ENCODE measurements around the gene S100G.
"Not testable (repeated sequence)": the region's sequence is repeated elsewhere in the genome, so short reads cannot be mapped to it uniquely, and the experiment has no call there.

The S100G gene

DNA sequence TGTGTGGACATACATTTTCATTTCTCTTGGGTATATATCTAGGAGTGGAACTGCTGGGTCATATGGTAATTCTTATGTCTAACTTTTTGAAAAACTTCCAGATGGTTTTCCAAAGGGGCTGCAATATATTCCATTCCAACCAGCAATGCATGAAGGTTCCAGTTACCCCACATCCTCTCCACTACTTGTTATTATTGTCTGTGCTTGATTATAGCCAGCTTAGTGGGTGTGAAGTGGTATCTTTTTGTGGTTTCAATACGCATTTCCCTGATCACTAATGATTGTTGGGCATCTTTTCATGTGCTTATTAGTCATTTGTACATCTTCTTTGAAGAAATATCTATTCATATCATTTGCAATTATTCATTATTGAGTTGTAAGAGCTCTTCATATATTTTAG lies 31.5 kb upstream of the S100G start:
- H3K9me3 ChIP-seq (ENCODE audit: control insufficient read depth, low read length), result no peaks in the 10 kb centered on the region
- H3K4me3 ChIP-seq (ENCODE audit: insufficient read depth, low read depth, low read length, poor library complexity, severe bottlenecking), result no peak overlapping the region
- H3K36me3 ChIP-seq (ENCODE audit: control insufficient read depth, insufficient read depth, low read length), result no peaks in the 10 kb centered on the region
- H3K27ac ChIP-seq (ENCODE audit: insufficient read depth, low read length, poor library complexity, severe bottlenecking), result no peak overlapping the region
- no peak for DNase-seq
- H3K4me1 ChIP-seq (ENCODE audit: control insufficient read depth, insufficient read depth, low read length, poor library complexity, severe bottlenecking), result no peaks in the 10 kb centered on the region
- H3K27me3 ChIP-seq (replicated peaks; ENCODE audit: control insufficient read depth, insufficient read depth, low read length, poor library complexity, severe bottlenecking), result no peaks in the 10 kb centered on the region

DNA sequence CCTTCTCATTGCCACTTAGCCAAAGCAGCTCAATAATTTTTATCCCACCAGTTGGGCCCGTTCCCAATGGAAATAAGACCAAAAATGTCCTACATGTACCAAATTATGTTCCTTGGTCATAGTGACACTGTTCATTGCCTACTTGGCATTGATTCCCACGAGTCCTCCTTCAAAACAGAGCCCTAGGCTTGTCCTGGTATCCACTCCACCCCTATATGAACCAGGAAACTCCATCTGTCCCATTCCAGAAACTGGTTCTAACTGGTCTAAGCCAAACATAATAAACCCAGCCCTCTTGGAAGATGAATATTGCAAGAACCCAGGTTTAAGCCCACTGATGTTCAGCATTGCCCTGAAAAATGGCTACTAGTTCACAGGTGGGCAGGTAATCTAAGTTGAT lies 30.9 kb upstream of the S100G start:
- no peaks in the 10 kb centered on the region for H3K9me3 ChIP-seq (ENCODE audit: control insufficient read depth, low read length)
- H3K27ac ChIP-seq (ENCODE audit: insufficient read depth, low read length, poor library complexity, severe bottlenecking), result no peak overlapping the region
- no peaks in the 10 kb centered on the region for H3K4me1 ChIP-seq (ENCODE audit: control insufficient read depth, insufficient read depth, low read length, poor library complexity, severe bottlenecking)
- DNase-seq, result no peak
- H3K4me3 ChIP-seq (ENCODE audit: insufficient read depth, low read depth, low read length, poor library complexity, severe bottlenecking), result no peak overlapping the region
- no peaks in the 10 kb centered on the region for H3K27me3 ChIP-seq (replicated peaks; ENCODE audit: control insufficient read depth, insufficient read depth, low read length, poor library complexity, severe bottlenecking)
- H3K36me3 ChIP-seq (ENCODE audit: control insufficient read depth, insufficient read depth, low read length), result no peaks in the 10 kb centered on the region

DNA sequence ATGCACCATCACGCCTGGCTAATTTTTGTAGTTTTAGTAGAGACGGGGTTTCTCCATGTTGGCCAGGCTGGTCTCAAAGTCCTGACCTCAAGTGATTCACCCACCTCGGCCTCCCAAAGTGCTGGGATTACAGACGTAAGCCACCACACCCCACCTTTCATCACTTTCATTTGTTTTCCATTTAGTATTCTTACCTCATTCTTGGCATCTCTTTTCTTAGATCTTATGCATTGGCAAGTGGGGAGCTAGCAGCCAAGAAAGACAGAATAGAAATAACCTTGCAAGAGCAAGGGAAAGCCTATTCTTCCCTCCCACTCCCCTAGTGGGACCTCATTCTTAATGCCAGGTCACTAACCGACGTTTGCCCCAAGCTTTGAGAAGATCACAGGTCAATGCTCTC lies 21.4 kb upstream of the S100G start:
- not testable (repeated sequence) for H3K9me3 ChIP-seq (ENCODE audit: control insufficient read depth, low read length); H3K27me3 ChIP-seq (replicated peaks; ENCODE audit: control insufficient read depth, insufficient read depth, low read length, poor library complexity, severe bottlenecking)

DNA sequence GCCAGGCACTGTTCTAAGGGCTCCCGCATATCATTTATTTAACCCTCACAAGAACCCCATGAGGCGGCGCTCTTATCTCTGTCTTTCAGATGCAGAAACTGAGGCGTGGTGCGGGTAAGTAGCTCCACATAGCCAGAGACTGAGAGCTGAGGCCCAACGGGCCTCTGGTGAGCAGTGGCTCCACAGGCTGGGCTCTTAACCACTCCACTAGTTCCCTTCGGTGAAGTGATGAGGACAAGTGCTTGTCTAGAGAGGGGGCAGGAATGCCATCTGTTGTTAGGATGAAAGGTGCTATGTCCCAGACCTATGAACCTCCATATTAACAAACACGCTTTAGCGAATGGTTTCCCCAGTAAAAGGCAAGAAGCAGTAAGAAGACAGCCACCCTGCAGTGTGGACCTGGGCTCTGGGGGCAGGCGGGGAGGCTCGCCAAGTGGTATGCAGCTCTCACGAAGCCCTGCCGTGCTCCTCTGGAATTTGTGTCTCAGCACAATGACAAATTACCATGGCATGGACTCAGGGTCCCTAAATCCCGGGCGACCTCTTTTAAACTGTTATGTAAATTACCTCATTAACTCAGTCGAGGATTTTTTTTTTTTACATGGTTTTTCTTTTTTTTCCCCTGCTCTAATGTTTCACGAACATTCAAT lies 20.9 kb upstream of the S100G start:
- H3K4me3 ChIP-seq (ENCODE audit: insufficient read depth, low read depth, low read length, poor library complexity, severe bottlenecking), result no peak overlapping the region
- H3K27ac ChIP-seq (ENCODE audit: insufficient read depth, low read length, poor library complexity, severe bottlenecking), result no peak overlapping the region
- H3K36me3 ChIP-seq (ENCODE audit: control insufficient read depth, insufficient read depth, low read length), result no peaks in the 10 kb centered on the region
- no peaks in the 10 kb centered on the region for H3K27me3 ChIP-seq (replicated peaks; ENCODE audit: control insufficient read depth, insufficient read depth, low read length, poor library complexity, severe bottlenecking)
- H3K4me1 ChIP-seq (ENCODE audit: control insufficient read depth, insufficient read depth, low read length, poor library complexity, severe bottlenecking), result no peaks in the 10 kb centered on the region
- no peaks in the 10 kb centered on the region for H3K9me3 ChIP-seq (ENCODE audit: control insufficient read depth, low read length)
- no peak for DNase-seq

More for the DNA sequence above, 21.4 kb upstream of the S100G start:
- not testable (repeated sequence) for DNase-seq; H3K4me3 ChIP-seq (ENCODE audit: insufficient read depth, low read depth, low read length, poor library complexity, severe bottlenecking); H3K27ac ChIP-seq (ENCODE audit: insufficient read depth, low read length, poor library complexity, severe bottlenecking); H3K36me3 ChIP-seq (ENCODE audit: control insufficient read depth, insufficient read depth, low read length); H3K4me1 ChIP-seq (ENCODE audit: control insufficient read depth, insufficient read depth, low read length, poor library complexity, severe bottlenecking)

DNA sequence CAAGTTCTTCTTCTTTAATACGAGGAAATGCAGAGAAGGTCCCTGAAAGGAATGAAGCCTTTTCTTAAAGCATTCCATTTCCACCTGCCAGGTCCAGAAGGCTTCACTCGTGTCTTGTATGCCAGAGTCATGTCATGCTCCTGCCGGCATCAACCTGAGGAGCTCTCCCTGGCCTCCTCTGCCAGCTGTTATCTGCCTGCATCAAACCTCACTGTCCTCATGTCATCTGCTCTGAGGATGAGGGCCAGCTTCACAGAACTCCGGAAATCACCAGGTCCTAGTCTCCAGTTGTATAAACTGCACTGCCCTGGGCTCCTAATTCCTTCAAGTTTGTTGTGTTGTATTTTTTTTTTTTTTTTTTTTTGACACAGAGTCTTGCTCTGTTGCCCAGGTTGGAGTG lies 20.0 kb upstream of the S100G start:
- Histone ChIP-seq H3K4me1 (ENCODE audit: control insufficient read depth, insufficient read depth, low read length, poor library complexity, severe bottlenecking) (no peaks in the 10 kb centered on the region), H3K9me3 (ENCODE audit: control insufficient read depth, low read length) (no peaks in the 10 kb centered on the region), H3K4me3 (ENCODE audit: insufficient read depth, low read depth, low read length, poor library complexity, severe bottlenecking) (no peak overlapping the region), H3K27me3 (replicated peaks; ENCODE audit: control insufficient read depth, insufficient read depth, low read length, poor library complexity, severe bottlenecking) (no peaks in the 10 kb centered on the region), H3K27ac (ENCODE audit: insufficient read depth, low read length, poor library complexity, severe bottlenecking) (no peak overlapping the region), H3K36me3 (ENCODE audit: control insufficient read depth, insufficient read depth, low read length) (no peaks in the 10 kb centered on the region)
- DNase-seq, result no peak

DNA sequence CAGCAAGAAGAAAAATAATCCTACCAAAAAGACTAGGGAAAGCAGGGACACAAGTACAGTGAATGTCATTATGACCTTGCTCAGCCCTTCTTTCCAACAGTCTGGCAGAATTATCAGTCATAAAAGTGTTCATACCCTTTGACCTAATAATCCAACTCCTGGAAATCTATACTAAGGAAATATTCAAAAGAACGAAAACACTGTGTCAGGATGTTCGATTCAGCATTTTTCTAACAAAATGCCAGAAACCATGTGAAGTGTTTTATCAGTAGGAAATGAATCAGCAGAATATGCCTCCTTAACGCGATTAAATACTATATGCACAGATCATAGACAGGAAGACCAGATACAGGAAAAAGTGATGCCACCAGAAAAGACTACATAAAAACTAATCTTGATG lies 16.2 kb upstream of the S100G start:
- no peaks in the 10 kb centered on the region for H3K36me3 ChIP-seq (ENCODE audit: control insufficient read depth, insufficient read depth, low read length)
- H3K27me3 ChIP-seq (replicated peaks; ENCODE audit: control insufficient read depth, insufficient read depth, low read length, poor library complexity, severe bottlenecking), result no peaks in the 10 kb centered on the region
- H3K4me3 ChIP-seq (ENCODE audit: insufficient read depth, low read depth, low read length, poor library complexity, severe bottlenecking), result no peak overlapping the region
- no peaks in the 10 kb centered on the region for H3K4me1 ChIP-seq (ENCODE audit: control insufficient read depth, insufficient read depth, low read length, poor library complexity, severe bottlenecking)
- no peak overlapping the region for H3K27ac ChIP-seq (ENCODE audit: insufficient read depth, low read length, poor library complexity, severe bottlenecking)
- H3K9me3 ChIP-seq (ENCODE audit: control insufficient read depth, low read length), result no peaks in the 10 kb centered on the region
- no peak for DNase-seq

DNA sequence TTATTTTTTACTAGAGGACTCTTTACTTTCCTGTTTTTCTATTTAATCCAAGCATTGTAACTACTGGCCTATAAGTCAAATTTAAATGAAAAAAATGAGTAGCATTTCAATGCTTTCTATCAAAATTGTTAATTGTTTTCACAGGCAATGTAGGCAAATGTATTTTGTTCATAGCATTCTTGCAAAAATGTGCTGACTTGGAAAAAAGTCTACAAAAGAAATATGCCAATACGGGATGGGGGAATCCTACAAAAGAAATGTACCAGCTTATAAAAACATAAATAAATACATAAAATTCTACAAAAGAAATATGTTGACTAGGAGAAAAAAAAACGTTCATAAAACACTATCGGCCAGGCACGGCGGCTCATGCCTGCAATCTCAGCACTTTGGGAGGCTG lies 14.9 kb upstream of the S100G start:
- no peak overlapping the region for H3K27ac ChIP-seq (ENCODE audit: insufficient read depth, low read length, poor library complexity, severe bottlenecking)
- H3K4me3 ChIP-seq (ENCODE audit: insufficient read depth, low read depth, low read length, poor library complexity, severe bottlenecking), result no peak overlapping the region
- no peak for DNase-seq
- H3K4me1 ChIP-seq (ENCODE audit: control insufficient read depth, insufficient read depth, low read length, poor library complexity, severe bottlenecking), result no peaks in the 10 kb centered on the region
- no peaks in the 10 kb centered on the region for H3K36me3 ChIP-seq (ENCODE audit: control insufficient read depth, insufficient read depth, low read length)
- no peaks in the 10 kb centered on the region for H3K27me3 ChIP-seq (replicated peaks; ENCODE audit: control insufficient read depth, insufficient read depth, low read length, poor library complexity, severe bottlenecking)
- H3K9me3 ChIP-seq (ENCODE audit: control insufficient read depth, low read length), result no peaks in the 10 kb centered on the region

DNA sequence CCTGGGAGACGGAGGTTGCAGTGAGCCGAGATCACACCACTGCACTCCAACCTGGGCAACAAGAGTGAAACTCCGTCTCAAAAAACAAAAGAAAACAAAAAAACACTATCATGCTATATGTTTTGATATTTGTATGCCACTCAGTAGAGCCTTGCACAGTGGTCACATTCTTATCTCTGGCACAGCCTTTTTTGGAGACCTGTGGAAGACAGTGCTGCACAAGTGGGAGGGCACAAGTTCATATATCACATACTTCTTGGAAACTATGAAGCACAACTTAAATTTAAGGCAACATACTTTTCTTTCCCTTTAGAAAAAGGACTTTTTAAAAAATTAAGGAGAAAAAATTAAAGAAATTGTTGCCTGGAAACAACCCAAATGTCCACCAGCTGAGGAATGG lies 14.4 kb upstream of the S100G start:
- Histone ChIP-seq H3K27ac (ENCODE audit: insufficient read depth, low read length, poor library complexity, severe bottlenecking) (no peak overlapping the region), H3K27me3 (replicated peaks; ENCODE audit: control insufficient read depth, insufficient read depth, low read length, poor library complexity, severe bottlenecking) (no peaks in the 10 kb centered on the region), H3K4me3 (ENCODE audit: insufficient read depth, low read depth, low read length, poor library complexity, severe bottlenecking) (no peak overlapping the region), H3K9me3 (ENCODE audit: control insufficient read depth, low read length) (no peaks in the 10 kb centered on the region), H3K4me1 (ENCODE audit: control insufficient read depth, insufficient read depth, low read length, poor library complexity, severe bottlenecking) (no peaks in the 10 kb centered on the region), H3K36me3 (ENCODE audit: control insufficient read depth, insufficient read depth, low read length) (no peaks in the 10 kb centered on the region)
- no peak for DNase-seq

DNA sequence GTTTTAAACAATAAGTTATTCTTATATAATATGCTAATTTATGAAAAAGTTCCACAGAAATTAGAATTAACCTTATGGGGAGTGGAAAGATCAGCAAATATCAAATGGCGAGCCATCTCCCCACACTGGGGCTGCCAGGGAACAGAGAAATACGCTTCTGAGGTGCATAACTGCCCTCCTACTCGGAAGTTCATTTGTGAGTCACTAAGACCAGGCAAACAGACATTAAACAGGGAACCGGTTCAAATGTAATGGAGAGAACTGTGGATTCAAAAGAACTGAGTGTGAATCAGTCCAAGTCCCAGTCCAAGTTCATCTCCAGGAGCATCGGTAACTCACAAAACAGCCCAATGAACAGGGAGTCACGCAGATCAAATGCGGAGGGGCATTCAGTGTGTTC lies 11.4 kb upstream of the S100G start:
- no peaks in the 10 kb centered on the region for H3K4me1 ChIP-seq (ENCODE audit: control insufficient read depth, insufficient read depth, low read length, poor library complexity, severe bottlenecking)

DNA sequence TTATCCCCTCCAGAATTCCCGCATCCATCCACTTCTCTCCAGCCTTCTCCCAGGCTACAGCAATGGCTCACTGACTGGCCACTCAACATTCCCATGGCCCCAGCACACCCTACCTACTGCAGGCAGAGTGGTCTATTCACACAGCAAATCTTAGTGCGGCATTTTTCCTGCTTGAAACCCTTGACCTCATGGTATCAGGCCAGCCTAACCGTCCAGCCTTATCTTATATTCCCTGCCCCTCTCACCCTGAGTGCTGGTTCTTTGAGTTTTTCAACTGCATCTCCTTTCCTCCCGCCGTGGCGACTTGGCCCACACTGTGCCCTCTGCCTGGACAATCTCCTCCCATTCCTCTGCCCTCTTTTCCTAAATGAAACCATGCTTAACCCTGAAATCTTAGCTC lies 10.0 kb upstream of the S100G start:
- Histone ChIP-seq H3K27me3 (replicated peaks; ENCODE audit: control insufficient read depth, insufficient read depth, low read length, poor library complexity, severe bottlenecking) (no peaks in the 10 kb centered on the region), H3K4me3 (ENCODE audit: insufficient read depth, low read depth, low read length, poor library complexity, severe bottlenecking) (no peak overlapping the region), H3K36me3 (ENCODE audit: control insufficient read depth, insufficient read depth, low read length) (no peaks in the 10 kb centered on the region), H3K4me1 (ENCODE audit: control insufficient read depth, insufficient read depth, low read length, poor library complexity, severe bottlenecking) (no peaks in the 10 kb centered on the region), H3K27ac (ENCODE audit: insufficient read depth, low read length, poor library complexity, severe bottlenecking) (no peak overlapping the region), H3K9me3 (ENCODE audit: control insufficient read depth, low read length) (no peaks in the 10 kb centered on the region)
- no peak for DNase-seq

More for the DNA sequence above, 11.4 kb upstream of the S100G start:
- Histone ChIP-seq H3K27ac (ENCODE audit: insufficient read depth, low read length, poor library complexity, severe bottlenecking) (no peak overlapping the region), H3K9me3 (ENCODE audit: control insufficient read depth, low read length) (no peaks in the 10 kb centered on the region), H3K4me3 (ENCODE audit: insufficient read depth, low read depth, low read length, poor library complexity, severe bottlenecking) (no peak overlapping the region), H3K27me3 (replicated peaks; ENCODE audit: control insufficient read depth, insufficient read depth, low read length, poor library complexity, severe bottlenecking) (no peaks in the 10 kb centered on the region), H3K36me3 (ENCODE audit: control insufficient read depth, insufficient read depth, low read length) (no peaks in the 10 kb centered on the region)
- DNase-seq, result no peak

All from effector memory CD4-positive, alpha-beta T cell (primary cell).